CD4-positive, alpha-beta T cell treated with Interleukin-4 for 4 hours (primary cell): ENCODE results near the gene SBNO2.

Source experiments
- DNase-seq: peaks from one replicate; pipeline ENCODE4 v3.0.0-alpha.2; 2020

SBNO2 gene

GRCh38 chr19:1168572-1169410 is 5.3 kb downstream of the SBNO2 start:
- no peak for DNase-seq

- no peak for DNase-seq
These were observed 6.1 kb downstream of the SBNO2 start for GRCh38 chr19:1167687-1168571.

- no peak for DNase-seq
These were observed 7.0 kb downstream of the SBNO2 start for GRCh38 chr19:1166872-1167573.

DNA sequence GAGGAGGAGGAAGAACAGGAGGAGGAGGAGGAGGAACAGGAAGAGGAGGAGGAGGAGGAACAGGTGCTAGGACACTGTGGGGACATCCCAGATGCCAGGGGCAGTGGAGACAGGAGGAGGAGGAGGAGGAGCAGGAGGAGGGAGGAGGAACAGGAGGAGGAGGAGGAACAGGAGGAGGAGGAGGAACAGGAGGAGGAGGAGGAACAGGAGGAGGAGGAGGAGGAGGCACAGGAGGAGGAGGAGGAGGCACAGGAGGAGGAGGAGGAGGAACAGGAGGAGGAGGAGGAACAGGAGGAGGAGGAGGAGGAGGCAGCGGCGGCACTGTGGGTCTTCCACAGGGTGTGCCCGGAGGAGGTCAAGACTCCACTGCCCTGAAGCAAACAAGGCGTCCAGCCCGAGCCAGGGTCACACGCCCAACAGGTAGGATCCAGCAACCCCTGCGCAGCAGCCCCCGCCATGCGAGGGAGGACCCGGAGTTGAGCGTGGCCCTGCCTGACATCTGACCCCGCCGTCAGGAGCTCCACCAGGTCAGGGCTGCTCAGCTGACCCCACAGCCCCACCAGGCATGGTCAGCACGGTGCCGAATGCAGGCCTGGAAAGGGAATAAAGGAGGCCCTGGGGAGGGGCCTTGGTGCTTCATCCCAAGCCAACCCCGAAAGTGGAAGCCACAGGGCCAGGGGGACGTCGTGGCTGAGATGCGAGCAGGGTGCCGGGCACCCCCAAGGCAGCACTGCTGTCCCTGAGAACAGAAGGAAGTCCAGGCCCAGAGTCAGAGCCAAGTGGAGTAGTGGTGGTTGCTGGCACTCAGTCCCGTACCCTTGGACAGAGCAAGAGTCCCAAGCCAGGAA is 9.2 kb downstream of the SBNO2 start:
- DNase-seq: no peak

GRCh38 chr19:1163934-1164683 is 10.0 kb downstream of the SBNO2 start:
- DNase-seq: no peak

DNA sequence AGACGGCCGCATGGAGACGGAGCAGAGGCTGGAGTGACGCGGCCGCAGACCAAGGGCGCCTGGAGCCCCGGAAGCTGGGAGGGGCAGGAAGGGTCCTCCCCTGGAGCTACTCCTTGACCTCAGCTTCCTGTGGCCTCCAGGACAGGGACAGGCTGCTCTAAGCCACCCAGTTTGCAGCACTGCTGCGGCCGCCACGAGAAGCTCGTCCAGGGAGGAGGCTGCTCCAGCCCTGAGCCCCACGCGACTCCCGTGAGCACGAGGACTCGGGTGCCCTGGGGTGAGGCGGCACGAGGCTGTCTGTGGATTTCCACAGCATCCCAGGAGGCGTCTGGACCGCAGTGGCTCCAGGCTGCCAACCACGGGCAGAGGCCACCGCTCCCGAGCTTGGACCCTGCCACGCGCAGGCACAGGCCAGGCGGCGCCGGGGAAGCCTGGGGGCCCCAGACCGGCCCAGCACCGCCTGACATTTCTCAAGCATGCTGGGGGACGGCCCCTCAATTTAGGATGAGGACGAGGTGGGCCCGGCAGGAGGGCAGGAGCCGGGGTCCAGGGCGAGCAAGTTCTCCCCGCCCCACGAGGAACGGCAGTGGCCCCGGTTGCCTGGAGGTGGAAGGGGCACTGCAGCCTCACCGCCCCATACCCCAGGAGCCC is 10.7 kb downstream of the SBNO2 start:
- DNase-seq: no peak

- DNase-seq: no peak
These were observed 11.4 kb downstream of the SBNO2 start for GRCh38 chr19:1162404-1163282.

DNA sequence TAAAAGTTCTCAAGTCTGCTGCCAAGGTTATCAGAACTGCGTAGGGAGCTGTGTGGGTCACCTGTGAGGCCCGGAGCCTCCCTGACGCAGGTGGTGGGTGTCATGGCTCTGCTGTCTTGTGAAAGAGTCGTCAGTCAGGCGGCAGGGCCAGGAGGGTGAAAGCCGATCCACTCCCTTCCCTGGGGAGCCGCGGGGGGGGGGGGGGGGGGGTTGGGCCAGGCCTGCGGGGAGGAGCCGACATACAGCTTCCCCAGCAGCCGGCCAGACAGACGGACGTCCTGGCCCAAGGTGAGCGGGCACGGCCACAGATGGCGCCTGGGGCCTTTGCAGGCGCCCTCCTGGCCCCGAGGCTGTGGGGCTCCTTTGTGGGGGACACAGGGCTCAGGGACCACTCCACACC is 12.4 kb downstream of the SBNO2 start:
- DNase-seq: no peak

- no peak for DNase-seq
These were observed 14.0 kb downstream of the SBNO2 start for GRCh38 chr19:1159864-1160595.

- DNase-seq: no peak
These were observed 15.1 kb downstream of the SBNO2 start for GRCh38 chr19:1158885-1159448.

- DNase-seq: no peak
These were observed 15.9 kb downstream of the SBNO2 start for GRCh38 chr19:1157931-1158884.

DNA sequence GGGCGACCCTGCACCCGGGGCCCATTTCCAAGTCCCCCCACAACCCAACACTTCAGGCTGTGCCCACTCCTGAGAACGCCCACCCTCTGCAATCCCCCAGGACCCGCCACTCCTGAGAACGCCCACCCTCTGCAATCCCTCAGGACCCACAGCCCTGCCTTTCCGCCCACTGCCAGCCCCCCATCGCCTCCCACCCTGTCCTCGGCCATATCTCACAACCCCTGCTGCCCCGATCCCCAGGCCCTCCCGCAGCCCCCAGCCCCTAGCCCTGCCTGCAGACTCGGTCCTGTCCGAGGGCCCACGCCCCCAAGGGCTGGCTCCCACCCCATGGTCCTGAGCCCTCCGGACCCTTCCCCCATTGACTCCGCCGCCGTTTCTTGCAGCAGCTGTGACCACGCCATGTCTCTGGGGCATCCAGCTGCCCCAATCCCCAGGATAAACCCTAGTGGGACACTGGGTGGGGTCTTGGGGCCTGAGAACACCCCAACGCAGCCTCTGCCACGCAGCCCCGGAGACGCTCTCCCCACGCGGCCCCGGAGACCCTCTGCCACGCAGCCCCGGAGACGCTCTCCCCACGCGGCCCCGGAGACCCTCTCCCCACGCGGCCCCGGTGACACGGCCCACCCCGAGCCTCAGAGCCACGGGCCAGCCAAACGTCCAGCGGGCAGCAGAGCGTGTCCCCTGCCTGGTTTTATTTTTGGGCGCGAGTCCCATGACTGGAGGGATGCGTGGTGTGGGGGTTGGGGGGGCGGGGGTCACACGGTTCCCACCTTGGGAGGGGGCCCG is 17.0 kb downstream of the SBNO2 start:
- no peak for DNase-seq

DNA sequence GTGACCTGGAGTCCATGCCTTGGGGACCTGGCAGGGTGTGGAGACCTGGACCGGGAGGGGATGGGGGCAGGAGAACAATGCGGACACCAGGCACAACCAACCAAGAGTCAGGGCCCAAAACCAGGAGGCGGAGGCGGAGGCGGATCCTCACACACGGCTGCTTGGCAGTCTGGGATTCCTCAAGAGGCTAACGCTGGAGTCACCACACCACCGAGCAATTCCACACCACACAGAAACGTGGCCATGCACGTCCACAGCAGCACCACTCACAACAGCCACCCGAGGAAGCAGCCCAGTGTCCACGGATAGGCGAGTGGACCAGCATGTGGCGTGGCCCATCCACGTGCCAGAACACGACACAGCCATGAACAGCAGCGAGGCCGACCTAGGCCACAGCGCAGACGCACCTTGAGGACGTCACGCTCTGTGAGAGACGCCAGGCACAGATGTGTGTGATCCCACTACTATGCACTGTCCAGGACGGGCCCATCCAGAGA is 17.7 kb downstream of the SBNO2 start:
- DNase-seq: no peak

GRCh38 chr19:1155352-1156304 is 18.4 kb downstream of the SBNO2 start:
- DNase-seq: no peak

DNA sequence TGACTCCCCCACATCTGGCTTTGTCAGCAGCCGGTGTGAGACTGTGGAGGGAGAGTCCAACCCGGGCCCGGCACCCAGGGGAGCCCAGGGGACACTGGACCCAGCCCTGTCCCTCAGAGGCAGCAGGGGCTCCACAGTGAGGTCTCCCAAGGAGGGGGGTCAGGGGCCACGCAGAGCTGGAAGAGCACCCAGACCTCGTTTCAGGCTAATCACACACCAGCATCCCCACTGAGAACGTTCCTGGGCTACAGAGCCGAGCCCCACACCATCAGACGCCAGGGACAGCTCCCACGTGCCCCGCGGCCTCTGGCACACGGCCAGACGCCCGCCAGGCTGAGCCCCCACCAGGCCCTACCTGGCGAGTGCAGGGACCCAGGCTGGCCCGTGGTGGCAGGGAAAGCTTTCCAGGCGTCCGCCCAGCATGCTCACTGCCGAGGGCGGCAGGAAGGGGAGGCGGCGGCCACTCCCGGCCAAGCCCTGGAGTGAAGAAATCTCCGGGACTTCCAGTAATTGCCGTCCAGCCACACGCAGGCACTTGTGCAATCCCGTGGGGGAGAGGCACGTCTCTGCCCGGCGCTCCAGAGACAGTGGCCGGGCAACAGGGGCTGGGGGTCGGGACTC is 19.2 kb downstream of the SBNO2 start:
- no peak for DNase-seq
